Colonic mucosa (tissue), 4 donors: ENCODE results near the gene SHC3. TPM values are rescaled to one million over a fixed set of nuclear protein-coding genes. Genes with fewer than 3 reads are reported as not detected.

Experiments
- DNase-seq: peaks from one replicate; pipeline ENCODE4 v3.0.0-alpha.2; 2020
- H3K27ac ChIP-seq: fragments of 200-600 bp; one replicate; pipeline ENCODE4 v1.8.0; 2021
- H3K27me3 ChIP-seq: fragments of 200-600 bp; one replicate; pipeline ENCODE4 v1.8.0; 2021
- H3K36me3 ChIP-seq: fragments of 200-600 bp; one replicate; pipeline ENCODE4 v1.8.0; 2021
- H3K4me1 ChIP-seq: fragments of 200-600 bp; one replicate; pipeline ENCODE4 v1.8.0; 2021; ENCODE audit warnings: mild to moderate bottlenecking
- H3K4me3 ChIP-seq: fragments of 200-600 bp; one replicate; pipeline ENCODE4 v1.8.0; 2021
- H3K9ac ChIP-seq, 2 donors: one replicate each; pipeline ENCODE4 v1.7.0; 2013; ENCODE audit warnings: control low read depth in 2 of 2, low read depth in 2 of 2, low read length in 2 of 2
- H3K9me3 ChIP-seq: fragments of 200-600 bp; one replicate; pipeline ENCODE4 v1.8.0; 2021
- CTCF ChIP-seq: fragments of 200-600 bp; IDR thresholded peaks from one replicate; pipeline ENCODE4 v1.8.0; 2022; ENCODE audit warnings: antibody characterized with exemption, mild to moderate bottlenecking
- intact Hi-C: fragments of 100-400 bp; cut with DNase I; formaldehyde crosslinking; loops from one replicate; pipeline ENCODE4 v1.14.1; 2022
- total RNA-seq, 2 donors: library from RNA; stranded (reverse); fragmentation: NEBNext Ultra II Directional in 1 of 2; extraction: Animal tissue kit (Norgen Biotek cat#: 25700) in 1 of 2; gene quantifications; one replicate each; pipeline ENCODE4 v1.2.1, GENCODE V29; 2021
- donor health status: healthy.
- donor health status: DM: no; HTN: no; CAD: no.
- donor health status: DM: no; HTN: no; CAD: no.

The SHC3 gene
- total RNA-seq, 2 donors from 2014 or later = 0.32 to 0.58 TPM

GRCh38 chr9:89223396-89223977 lies 44.9 kb upstream of the SHC3 start:
- no peak overlapping the region for H3K4me3 ChIP-seq
- no peak for DNase-seq
- intact Hi-C loops = no loop called here
- no peaks in the 10 kb centered on the region for H3K27me3 ChIP-seq
- no peak for TF ChIP-seq CTCF
- no peaks in the 10 kb centered on the region for H3K36me3 ChIP-seq
- no peaks in the 10 kb centered on the region for H3K4me1 ChIP-seq
- H3K9me3 ChIP-seq = no peaks in the 10 kb centered on the region
- H3K27ac ChIP-seq = no peak overlapping the region
- H3K9ac ChIP-seq = no peak overlapping the region

GRCh38 chr9:89219637-89220036 lies 41.0 kb upstream of the SHC3 start:
- Histone ChIP-seq H3K4me1 (no peaks in the 10 kb centered on the region), H3K27me3 (no peaks in the 10 kb centered on the region), H3K9ac (no peak overlapping the region), H3K9me3 (no peaks in the 10 kb centered on the region), H3K27ac (no peak overlapping the region), H3K4me3 (no peak overlapping the region), H3K36me3 (no peaks in the 10 kb centered on the region)
- no peak for DNase-seq
- no peak for TF ChIP-seq CTCF
- intact Hi-C loops = no loop called here

GRCh38 chr9:89218040-89218928 lies 39.7 kb upstream of the SHC3 start:
- intact Hi-C loops = no loop called here
- no peak overlapping the region for H3K27ac ChIP-seq

GRCh38 chr9:89215342-89215741 lies 36.7 kb upstream of the SHC3 start:
- H3K27me3 ChIP-seq = no peaks in the 10 kb centered on the region
- no peak overlapping the region for H3K27ac ChIP-seq
- intact Hi-C loops = no loop called here
- no peaks in the 10 kb centered on the region for H3K36me3 ChIP-seq
- H3K4me3 ChIP-seq = no peak overlapping the region
- H3K9me3 ChIP-seq = no peaks in the 10 kb centered on the region
- no peaks in the 10 kb centered on the region for H3K4me1 ChIP-seq
- DNase-seq = no peak
- H3K9ac ChIP-seq = no peak overlapping the region
- no peak for TF ChIP-seq CTCF

More at GRCh38 chr9:89218040-89218928, 39.7 kb upstream of the SHC3 start:
- no peaks in the 10 kb centered on the region for H3K27me3 ChIP-seq
- H3K4me3 ChIP-seq = no peak overlapping the region
- no peak overlapping the region for H3K9ac ChIP-seq
- no peaks in the 10 kb centered on the region for H3K4me1 ChIP-seq
- no peak for DNase-seq
- no peaks in the 10 kb centered on the region for H3K9me3 ChIP-seq
- H3K36me3 ChIP-seq = no peaks in the 10 kb centered on the region
- no peak for TF ChIP-seq CTCF

- Histone ChIP-seq H3K4me1 (no peaks in the 10 kb centered on the region), H3K36me3 (no peaks in the 10 kb centered on the region), H3K9me3 (no peaks in the 10 kb centered on the region), H3K27me3 (no peaks in the 10 kb centered on the region), H3K4me3 (no peak overlapping the region), H3K9ac (no peak overlapping the region), H3K27ac (no peak overlapping the region)
- intact Hi-C loops = no loop called here
- no peak for TF ChIP-seq CTCF
- no peak for DNase-seq
Observed at GRCh38 chr9:89213396-89213880, 34.8 kb upstream of the SHC3 start.
